ENCODE results near the gene TRAK1.

TRAK1 gene

GRCh38 chr3:42195879-42196330, 104.7 kb downstream of the TRAK1 start:
- Histone ChIP-seq H3K4me2 (ENCODE audit: low read length) (no peak overlapping the region), H2AK5ac (ENCODE audit: low read length) (no peak overlapping the region)

GRCh38 chr3:42198709-42199108, 107.6 kb downstream of the TRAK1 start:
- no peaks in the 10 kb centered on the region for H3K27me3 ChIP-seq (ENCODE audit: insufficient read depth, low read length)
- H3K9ac ChIP-seq (ENCODE audit: low read length), result no peak overlapping the region
- H3K9me3 ChIP-seq (ENCODE audit: insufficient read depth, low read depth, low read length), result no peaks in the 10 kb centered on the region
- no peak overlapping the region for H2BK5ac ChIP-seq (ENCODE audit: low read depth, low read length, poor library complexity)
- H2AK5ac ChIP-seq (ENCODE audit: low read length), result no peak overlapping the region
- no peaks in the 10 kb centered on the region for H3K79me1 ChIP-seq (ENCODE audit: low read length)
- WGBS (ENCODE audit: extremely low coverage, insufficient coverage, insufficient read length), result no CpG with 5 or more reads among the region's 3 CpGs
- no peak overlapping the region for H3K4me3 ChIP-seq (ENCODE audit: low read depth, low read length)
- H2AFZ ChIP-seq (ENCODE audit: insufficient read depth, low read length, poor library complexity), result no peak overlapping the region
- no peak overlapping the region for H4K91ac ChIP-seq (ENCODE audit: low read depth, low read length)
- DNase-seq, result no peak
- no peak overlapping the region for H2BK120ac ChIP-seq (ENCODE audit: insufficient read depth, low read length, poor library complexity)
- H3K4ac ChIP-seq (ENCODE audit: low read depth, low read length), result no peak overlapping the region
- H3K27ac ChIP-seq (ENCODE audit: low read depth, low read length), result no peak overlapping the region
- H3K79me2 ChIP-seq (ENCODE audit: control insufficient read depth, insufficient read depth, low read length, poor library complexity), result no peaks in the 10 kb centered on the region
- no peak overlapping the region for H4K12ac ChIP-seq (ENCODE audit: low read depth, low read length)
- H3K14ac ChIP-seq (ENCODE audit: low read length), result no peak overlapping the region
- no peak overlapping the region for H4K8ac ChIP-seq (ENCODE audit: low read depth, low read length)
- H2BK12ac ChIP-seq (ENCODE audit: low read length), result no peak overlapping the region
- no peaks in the 10 kb centered on the region for H3K4me1 ChIP-seq (ENCODE audit: control insufficient read depth in 1 of 2, insufficient read depth in 2 of 2, low read length in 2 of 2)
- no peak overlapping the region for H3K23ac ChIP-seq (ENCODE audit: low read length)
- H3K18ac ChIP-seq (ENCODE audit: low read length), result no peak overlapping the region
- H3K36me3 ChIP-seq (ENCODE audit: control insufficient read depth in 1 of 2, insufficient read depth in 2 of 2, low read length in 2 of 2), result peaks cover 51 to 71% of the 10 kb centered on the region in 2 experiments
- H3K4me2 ChIP-seq (ENCODE audit: low read length), result no peak overlapping the region

More at GRCh38 chr3:42195879-42196330, 104.7 kb downstream of the TRAK1 start:
- no peaks in the 10 kb centered on the region for H3K4me1 ChIP-seq (ENCODE audit: control insufficient read depth in 1 of 2, insufficient read depth in 2 of 2, low read length in 2 of 2)
- H3K27me3 ChIP-seq (ENCODE audit: insufficient read depth, low read length), result no peaks in the 10 kb centered on the region
- no peak overlapping the region for H3K27ac ChIP-seq (ENCODE audit: low read depth, low read length)
- no peak overlapping the region for H2BK12ac ChIP-seq (ENCODE audit: low read length)
- no peak overlapping the region for H4K8ac ChIP-seq (ENCODE audit: low read depth, low read length)
- H2BK120ac ChIP-seq (ENCODE audit: insufficient read depth, low read length, poor library complexity), result no peak overlapping the region
- no peaks in the 10 kb centered on the region for H3K79me1 ChIP-seq (ENCODE audit: low read length)
- DNase-seq, result peak; percentile 18 to 73
- no peak overlapping the region for H3K14ac ChIP-seq (ENCODE audit: low read length)
- no CpG with 5 or more reads among the region's 5 CpGs for WGBS (ENCODE audit: extremely low coverage, insufficient coverage, insufficient read length)
- H3K9ac ChIP-seq (ENCODE audit: low read length), result no peak overlapping the region
- H2AFZ ChIP-seq (ENCODE audit: insufficient read depth, low read length, poor library complexity), result no peak overlapping the region
- H3K36me3 ChIP-seq (ENCODE audit: control insufficient read depth in 1 of 2, insufficient read depth in 2 of 2, low read length in 2 of 2), result peaks cover 44 to 59% of the 10 kb centered on the region in 2 experiments
- no peak overlapping the region for H3K4ac ChIP-seq (ENCODE audit: low read depth, low read length)
- H3K9me3 ChIP-seq (ENCODE audit: insufficient read depth, low read depth, low read length), result no peaks in the 10 kb centered on the region
- H3K18ac ChIP-seq (ENCODE audit: low read length), result no peak overlapping the region
- no peak overlapping the region for H4K91ac ChIP-seq (ENCODE audit: low read depth, low read length)
- H2BK5ac ChIP-seq (ENCODE audit: low read depth, low read length, poor library complexity), result no peak overlapping the region
- no peak overlapping the region for H3K4me3 ChIP-seq (ENCODE audit: low read depth, low read length)
- H3K79me2 ChIP-seq (ENCODE audit: control insufficient read depth, insufficient read depth, low read length, poor library complexity), result no peaks in the 10 kb centered on the region
- H4K12ac ChIP-seq (ENCODE audit: low read depth, low read length), result no peak overlapping the region
- no peak overlapping the region for H3K23ac ChIP-seq (ENCODE audit: low read length)

- Histone ChIP-seq H3K9me3 (ENCODE audit: insufficient read depth, low read depth, low read length) (no peaks in the 10 kb centered on the region), H2BK12ac (ENCODE audit: low read length) (no peak overlapping the region), H3K4ac (ENCODE audit: low read depth, low read length) (no peak overlapping the region), H3K4me2 (ENCODE audit: low read length) (no peak overlapping the region), H3K79me2 (ENCODE audit: control insufficient read depth, insufficient read depth, low read length, poor library complexity) (no peaks in the 10 kb centered on the region), H3K36me3 (ENCODE audit: control insufficient read depth in 1 of 2, insufficient read depth in 2 of 2, low read length in 2 of 2) (peaks cover 39 to 59% of the 10 kb centered on the region in 2 experiments), H3K23ac (ENCODE audit: low read length) (no peak overlapping the region), H3K4me3 (ENCODE audit: low read depth, low read length) (no peak overlapping the region), H2AK5ac (ENCODE audit: low read length) (no peak overlapping the region), H4K91ac (ENCODE audit: low read depth, low read length) (no peak overlapping the region), H3K18ac (ENCODE audit: low read length) (no peak overlapping the region), H3K14ac (ENCODE audit: low read length) (no peak overlapping the region), H2BK5ac (ENCODE audit: low read depth, low read length, poor library complexity) (no peak overlapping the region), H3K4me1 (ENCODE audit: control insufficient read depth in 1 of 2, insufficient read depth in 2 of 2, low read length in 2 of 2) (peaks cover 2 to 3% of the 10 kb centered on the region in 2 experiments), H4K12ac (ENCODE audit: low read depth, low read length) (no peak overlapping the region), H3K27me3 (ENCODE audit: insufficient read depth, low read length) (no peaks in the 10 kb centered on the region), H3K79me1 (ENCODE audit: low read length) (no peaks in the 10 kb centered on the region), H3K27ac (ENCODE audit: low read depth, low read length) (no peak overlapping the region), H3K9ac (ENCODE audit: low read length) (no peak overlapping the region), H4K8ac (ENCODE audit: low read depth, low read length) (no peak overlapping the region), H2BK120ac (ENCODE audit: insufficient read depth, low read length, poor library complexity) (no peak overlapping the region), H2AFZ (ENCODE audit: insufficient read depth, low read length, poor library complexity) (no peak overlapping the region)
- DNase-seq, result no peak
- WGBS (ENCODE audit: extremely low coverage, insufficient coverage, insufficient read length), result no CpG with 5 or more reads among the region's 35 CpGs
These were observed 111.2 kb downstream of the TRAK1 start for GRCh38 chr3:42202217-42202865.

- no peaks in the 10 kb centered on the region for H3K9me3 ChIP-seq (ENCODE audit: insufficient read depth, low read depth, low read length)
- no CpG with 5 or more reads among the region's 2 CpGs for WGBS (ENCODE audit: extremely low coverage, insufficient coverage, insufficient read length)
- H3K27ac ChIP-seq (ENCODE audit: low read depth, low read length), result no peak overlapping the region
- H3K27me3 ChIP-seq (ENCODE audit: insufficient read depth, low read length), result no peaks in the 10 kb centered on the region
- peaks cover 2 to 3% of the 10 kb centered on the region in 2 experiments for H3K4me1 ChIP-seq (ENCODE audit: control insufficient read depth in 1 of 2, insufficient read depth in 2 of 2, low read length in 2 of 2)
- H3K79me1 ChIP-seq (ENCODE audit: low read length), result no peaks in the 10 kb centered on the region
- no peak overlapping the region for H2BK5ac ChIP-seq (ENCODE audit: low read depth, low read length, poor library complexity)
- no peak overlapping the region for H2BK120ac ChIP-seq (ENCODE audit: insufficient read depth, low read length, poor library complexity)
- H3K4me3 ChIP-seq (ENCODE audit: low read depth, low read length), result no peak overlapping the region
- no peak overlapping the region for H3K18ac ChIP-seq (ENCODE audit: low read length)
- H2BK12ac ChIP-seq (ENCODE audit: low read length), result no peak overlapping the region
- peak; percentile 52 to 78 for DNase-seq
- H3K14ac ChIP-seq (ENCODE audit: low read length), result no peak overlapping the region
- H3K36me3 ChIP-seq (ENCODE audit: control insufficient read depth in 1 of 2, insufficient read depth in 2 of 2, low read length in 2 of 2), result peaks cover 35 to 57% of the 10 kb centered on the region in 2 experiments
- H4K12ac ChIP-seq (ENCODE audit: low read depth, low read length), result no peak overlapping the region
- H3K4ac ChIP-seq (ENCODE audit: low read depth, low read length), result no peak overlapping the region
- no peak overlapping the region for H2AFZ ChIP-seq (ENCODE audit: insufficient read depth, low read length, poor library complexity)
- no peak overlapping the region for H3K23ac ChIP-seq (ENCODE audit: low read length)
- no peak overlapping the region for H3K9ac ChIP-seq (ENCODE audit: low read length)
- H4K91ac ChIP-seq (ENCODE audit: low read depth, low read length), result no peak overlapping the region
- H2AK5ac ChIP-seq (ENCODE audit: low read length), result no peak overlapping the region
- H4K8ac ChIP-seq (ENCODE audit: low read depth, low read length), result no peak overlapping the region
- H3K4me2 ChIP-seq (ENCODE audit: low read length), result no peak overlapping the region
- no peaks in the 10 kb centered on the region for H3K79me2 ChIP-seq (ENCODE audit: control insufficient read depth, insufficient read depth, low read length, poor library complexity)
These were observed 113.9 kb downstream of the TRAK1 start for GRCh38 chr3:42204867-42205599.

Measured in trophoblast cell (in vitro differentiated cells and primary cell).